ENCODE data around the gene IL23A. TPM values are rescaled to one million over a fixed set of nuclear protein-coding genes. Genes with fewer than 3 reads are reported as not detected.

IL23A gene
- total RNA-seq, 1 donor from 2014 or later, result not detected

DNA sequence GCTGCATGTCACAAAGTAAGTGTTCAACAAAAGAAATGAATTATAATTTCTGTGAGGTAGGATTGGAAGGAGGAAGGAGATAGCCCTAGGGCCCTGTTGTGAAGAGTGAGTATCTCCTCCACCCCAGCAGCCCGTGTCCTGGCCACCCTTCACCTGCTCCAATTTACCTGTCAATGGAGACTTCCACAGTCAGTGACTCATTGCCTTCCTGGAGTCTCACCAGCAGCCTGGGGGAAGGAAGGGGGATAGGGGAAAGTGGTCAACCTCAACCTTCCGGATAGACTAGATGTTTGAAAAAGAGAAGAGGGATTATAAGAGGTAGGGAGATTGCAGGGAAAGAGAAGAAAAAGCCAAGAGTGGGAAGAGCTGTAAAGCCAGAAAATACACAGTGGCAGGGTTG, 12.0 kb downstream of the IL23A start:
- DNase-seq (ENCODE audit: low spot score), result no peak
- Mint-ChIP-seq H3K27ac (ENCODE audit: unreplicated experiment) (no peak overlapping the region), H3K4me1 (ENCODE audit: low read depth) (no peaks in the 10 kb centered on the region), H3K36me3 (ENCODE audit: low read depth) (peaks cover 55% of the 10 kb centered on the region), H3K27me3 (ENCODE audit: low read depth) (no peaks in the 10 kb centered on the region), H3K9me3 (ENCODE audit: low read depth) (no peaks in the 10 kb centered on the region), H3K4me3 (ENCODE audit: unreplicated experiment) (no peak overlapping the region)
- TF ChIP-seq CTCF (IDR thresholded peaks at IDR 0.05), result no peak

- Mint-ChIP-seq H3K4me1 (ENCODE audit: low read depth) (no peaks in the 10 kb centered on the region), H3K9me3 (ENCODE audit: low read depth) (no peaks in the 10 kb centered on the region), H3K27me3 (ENCODE audit: low read depth) (no peaks in the 10 kb centered on the region), H3K36me3 (ENCODE audit: low read depth) (peaks cover 53% of the 10 kb centered on the region), H3K4me3 (ENCODE audit: unreplicated experiment) (no peak overlapping the region), H3K27ac (ENCODE audit: unreplicated experiment) (no peak overlapping the region)
- DNase-seq (ENCODE audit: low spot score), result no peak
- TF ChIP-seq CTCF (IDR thresholded peaks at IDR 0.05), result no peak
Observed at GRCh38 chr12:56351325-56351724, 12.6 kb downstream of the IL23A start.

DNA sequence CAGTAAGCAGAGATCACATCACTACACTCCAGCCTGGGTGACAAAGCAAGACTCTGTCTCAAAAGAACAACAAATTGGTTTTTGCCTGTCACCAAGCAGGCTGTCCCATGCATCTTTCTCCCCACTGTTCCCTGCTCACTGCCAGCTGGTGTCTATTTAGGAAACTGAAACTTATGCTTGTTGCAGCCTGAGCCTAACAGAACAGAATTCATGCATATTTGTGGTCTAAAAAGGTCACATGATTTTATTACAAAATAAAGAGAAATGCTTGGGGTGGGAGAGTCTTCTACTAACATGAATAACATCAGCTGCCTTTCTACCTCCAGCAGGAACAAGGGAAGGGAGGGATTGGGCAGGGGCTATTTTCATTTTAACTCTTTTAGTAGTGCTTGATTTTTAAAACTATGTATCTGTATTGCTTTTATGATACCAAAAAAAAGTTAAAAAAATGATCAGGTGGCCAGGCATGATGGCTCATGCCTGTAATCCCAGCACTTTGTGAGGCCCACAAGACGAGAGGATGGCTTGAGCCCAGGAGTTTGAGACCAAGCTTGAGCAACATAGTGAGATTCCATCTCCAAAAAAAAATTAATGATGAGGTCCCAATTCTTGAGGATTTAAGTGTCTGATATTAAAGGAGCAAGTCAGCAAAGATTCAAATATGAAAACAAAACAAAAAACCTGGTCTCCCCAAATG, 20.3 kb downstream of the IL23A start:
- Mint-ChIP-seq H3K4me1 (ENCODE audit: low read depth) (peaks cover 30% of the 10 kb centered on the region), H3K9me3 (ENCODE audit: low read depth) (no peaks in the 10 kb centered on the region)
- no peak for DNase-seq (ENCODE audit: low spot score)

GRCh38 chr12:56359851-56360767, 21.4 kb downstream of the IL23A start, which contains the start of gene STAT2:
TSS of gene STAT2 (minus strand) at chr12:56360107. CDS start at chr12:56356571, 3,536 bp downstream.
- H3K9me3 Mint-ChIP-seq (ENCODE audit: low read depth), result no peaks in the 10 kb centered on the region
- peak within 1 kb of the TSS; percentile 98 for H3K27ac Mint-ChIP-seq (ENCODE audit: unreplicated experiment)
- peaks cover 30% of the 10 kb centered on the region for H3K4me1 Mint-ChIP-seq (ENCODE audit: low read depth)
- H3K27me3 Mint-ChIP-seq (ENCODE audit: low read depth), result no peaks in the 10 kb centered on the region
- H3K4me3 Mint-ChIP-seq (ENCODE audit: unreplicated experiment), result peak within 1 kb of the TSS; percentile 93
- peaks cover 7% of the 10 kb centered on the region for H3K36me3 Mint-ChIP-seq (ENCODE audit: low read depth)
- DNase-seq (ENCODE audit: low spot score), result peak; percentile 99
- no peak for TF ChIP-seq CTCF (IDR thresholded peaks at IDR 0.05)

More for the DNA sequence above, 20.3 kb downstream of the IL23A start:
- H3K4me3 Mint-ChIP-seq (ENCODE audit: unreplicated experiment), result peak overlapping the region; percentile 93
- H3K36me3 Mint-ChIP-seq (ENCODE audit: low read depth), result peaks cover 13% of the 10 kb centered on the region
- TF ChIP-seq CTCF (IDR thresholded peaks at IDR 0.05), result no peak
- H3K27ac Mint-ChIP-seq (ENCODE audit: unreplicated experiment), result peak overlapping the region; percentile 98
- H3K27me3 Mint-ChIP-seq (ENCODE audit: low read depth), result no peaks in the 10 kb centered on the region

DNA sequence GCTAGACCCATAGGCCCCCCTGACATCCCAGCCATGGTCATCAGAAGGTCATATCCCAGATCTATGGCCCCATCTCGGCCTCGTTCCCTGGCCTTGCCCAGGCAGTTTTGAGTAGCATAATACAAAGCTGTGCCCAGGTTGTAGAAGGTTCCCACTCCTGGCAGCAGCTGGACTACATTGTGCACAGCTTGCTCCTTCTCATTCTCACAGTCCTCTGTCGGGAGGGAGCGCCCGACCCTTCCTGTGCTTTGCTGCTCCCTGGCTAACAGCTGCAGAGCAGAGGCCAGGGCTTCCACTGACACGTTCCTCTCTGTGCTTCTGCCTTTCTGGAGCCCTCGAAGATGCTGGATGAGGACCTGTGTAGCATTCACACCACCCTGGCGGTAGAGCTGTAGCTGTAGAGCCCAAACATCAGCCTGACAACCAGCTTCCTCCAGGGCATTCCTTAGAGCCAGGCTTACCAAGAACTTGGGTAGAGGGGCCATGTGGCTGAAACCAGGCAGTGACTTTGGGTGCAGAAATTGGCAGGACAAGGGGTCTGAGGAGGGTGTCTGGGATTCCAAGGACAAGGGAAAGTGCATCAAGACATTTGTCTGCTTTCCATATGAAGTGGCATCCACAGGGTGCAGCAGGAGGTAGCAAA, 22.9 kb downstream of the IL23A start:
- no peak overlapping the region for H3K27ac Mint-ChIP-seq (ENCODE audit: unreplicated experiment)

More for the DNA sequence above, 22.9 kb downstream of the IL23A start:
- DNase-seq (ENCODE audit: low spot score), result no peak
- no peaks in the 10 kb centered on the region for H3K36me3 Mint-ChIP-seq (ENCODE audit: low read depth)
- H3K4me1 Mint-ChIP-seq (ENCODE audit: low read depth), result peaks cover 30% of the 10 kb centered on the region
- no peak for TF ChIP-seq CTCF (IDR thresholded peaks at IDR 0.05)
- no peaks in the 10 kb centered on the region for H3K9me3 Mint-ChIP-seq (ENCODE audit: low read depth)
- no peaks in the 10 kb centered on the region for H3K27me3 Mint-ChIP-seq (ENCODE audit: low read depth)
- H3K4me3 Mint-ChIP-seq (ENCODE audit: unreplicated experiment), result peak overlapping the region; percentile 93

All from chondrocyte (in vitro differentiated cells).